K562 (cell line): ENCODE measurements around the gene PACRG. TPM values are rescaled to one million over a fixed set of nuclear protein-coding genes. Genes with fewer than 3 reads are reported as not detected.

Source experiments
- ATAC-seq: fragments of 200-7000 bp; cut with Tn5 transposase; 3 replicates; pipeline ENCODE4 v1.9.1; 2020; ENCODE audit warnings: moderate library complexity
- BruUV-seq: library from RNA; stranded (reverse); fragments of 400-500 nt; replicated peaks from 2 replicates; lab custom pipeline; 2021; lab: Mats Ljungman, UMichigan
- CTCF ChIA-PET: fragments of 300-600 bp; formaldehyde crosslinking; extraction: SDS; loops from one replicate; lab custom pipeline; 2021; ENCODE audit warnings: low intra/inter-chr PET ratio; lab: Yijun Ruan, JAX
- POLR2A ChIA-PET: fragments of 300-600, 350-650 bp; sonication (Branson Sonifier 250); formaldehyde crosslinking; extraction: SDS; loops from one replicate; lab custom pipeline; 2021; ENCODE audit warnings: antibody characterized with exemption, inconsistent platforms; lab: Yijun Ruan, JAX
- DNase-seq, 4 experiments: peaks; one replicate each; pipeline versions ENCODE4 v3.0.0 to v3.0.0-alpha.2; 2011 to 2018; ENCODE audit warnings: low spot score in 3 of 4, mixed read lengths in 3 of 4; ENCODE audit errors: extremely low read depth in 1 of 4
- FAIRE-seq: peaks from 2 replicates; lab custom pipeline; 2011; peaks lifted over from hg19 to GRCh38; lab: Jason Lieb, UNC
- H2AFZ ChIP-seq: 2 replicates; pipeline ENCODE4 v1.6.0; 2011; ENCODE audit warnings: low read depth, low read length, control low read depth, inconsistent platforms
- H3K27ac ChIP-seq: fragments of 200-600 bp; 3 replicates; pipeline ENCODE4 v1.8.0; 2011; ENCODE audit warnings: low read depth, mild to moderate bottlenecking, control low read depth, inconsistent platforms, low read length, moderate library complexity, mixed read lengths; ENCODE audit errors: extremely low read depth
- H3K27me3 ChIP-seq, 2 experiments: fragments of 300-600 bp in 1 of 2; 2 replicates in 1 of 2; 3 replicates in 1 of 2; pipeline versions ENCODE4 v1.6.0 to v1.8.0; 2011; ENCODE audit warnings: inconsistent platforms in 2 of 2, low read length in 2 of 2, mild to moderate bottlenecking in 1 of 2, mixed read lengths in 1 of 2, moderate library complexity in 1 of 2; ENCODE audit not compliant: control insufficient read depth in 2 of 2, insufficient read depth in 2 of 2
- H3K36me3 ChIP-seq: fragments of 300-600 bp; 3 replicates; pipeline ENCODE4 v1.8.0; 2011; ENCODE audit warnings: mild to moderate bottlenecking, low read length, inconsistent platforms; ENCODE audit not compliant: control insufficient read depth, insufficient read depth
- H3K4me1 ChIP-seq, 2 experiments: fragments of 200-600 bp in 1 of 2; replicated peaks in 1 of 2; 2 replicates in 1 of 2; 3 replicates in 1 of 2; pipeline versions ENCODE4 v1.5.1 to v1.8.0; 2011; ENCODE audit warnings: inconsistent platforms in 2 of 2, low read length in 2 of 2, mild to moderate bottlenecking in 1 of 2, mixed read lengths in 1 of 2, moderate library complexity in 1 of 2; ENCODE audit not compliant: control insufficient read depth in 2 of 2, insufficient read depth in 2 of 2
- H3K4me2 ChIP-seq: 2 replicates; pipeline ENCODE4 v1.6.1; 2011; ENCODE audit warnings: low read length, control low read depth, inconsistent platforms, mixed read lengths; ENCODE audit not compliant: insufficient read depth
- H3K4me3 ChIP-seq: fragments of 200-600 bp; sonication (generic), shearing (Covaris generic); 2 replicates; pipeline ENCODE4 v1.5.1; 2016; ENCODE audit warnings: control low read depth, inconsistent platforms
- H3K79me2 ChIP-seq: fragments of 200-600 bp; 3 replicates; pipeline ENCODE4 v1.8.0; 2011; ENCODE audit warnings: low read length, inconsistent platforms; ENCODE audit not compliant: control insufficient read depth, insufficient read depth
- H3K9ac ChIP-seq, 2 experiments: 2 replicates each; pipeline versions ENCODE4 v1.6.0 to v1.6.1; 2011; ENCODE audit warnings: low read depth in 2 of 2, low read length in 2 of 2, control low read depth in 1 of 2, inconsistent platforms in 1 of 2, mild to moderate bottlenecking in 1 of 2, mixed read lengths in 1 of 2; ENCODE audit not compliant: insufficient read depth in 1 of 2
- H3K9me1 ChIP-seq: one replicate; pipeline ENCODE4 v1.6.0; 2011; ENCODE audit warnings: inconsistent platforms, mild to moderate bottlenecking, low read length, moderate library complexity; ENCODE audit not compliant: control insufficient read depth, insufficient read depth
- H3K9me3 ChIP-seq: replicated peaks from 2 replicates; pipeline ENCODE4 v1.5.1; 2011; ENCODE audit warnings: low read depth, low read length, inconsistent platforms; ENCODE audit not compliant: control insufficient read depth, insufficient read depth
- H4K20me1 ChIP-seq: replicated peaks from 2 replicates; pipeline ENCODE4 v1.6.1; 2011; ENCODE audit warnings: low read length, inconsistent platforms, mixed read lengths; ENCODE audit not compliant: control insufficient read depth, insufficient read depth
- CCAR2 ChIP-seq: fragments of 200-400 bp; formaldehyde crosslinking; IDR thresholded peaks from 2 replicates; pipeline ENCODE4 v1.6.1; 2017; ENCODE audit warnings: mild to moderate bottlenecking, low read depth, low read length
- FOXA3 ChIP-seq, 2 experiments: fragments of 450-650 bp in 1 of 2; sonication (generic) in 1 of 2; formaldehyde crosslinking; IDR thresholded peaks in 1 of 2; conservative IDR thresholded peaks in 1 of 2; 2 replicates each; pipeline versions ENCODE4 v1.4.0 to v1.8.0; 2020 to 2022; ENCODE audit warnings: mild to moderate bottlenecking in 2 of 2, missing genetic modification reagents in 1 of 2
- HDAC2 ChIP-seq: fragments of 450-650 bp; IDR thresholded peaks from 2 replicates; pipeline ENCODE4 v1.6.1; 2016; ENCODE audit warnings: mild to moderate bottlenecking
- ILF3 ChIP-seq: fragments of 450-650 bp; IDR thresholded peaks from 2 replicates; pipeline ENCODE4 v1.6.1; 2018; ENCODE audit warnings: antibody characterized with exemption, mild to moderate bottlenecking, moderate library complexity, borderline replicate concordance
- KDM4B ChIP-seq, 2 experiments: fragments of 450-650 bp in 1 of 2; sonication (generic) in 1 of 2; IDR thresholded peaks; 2 replicates each; pipeline ENCODE4 v1.6.1; 2016 to 2017; ENCODE audit warnings: borderline replicate concordance in 2 of 2, antibody characterized with exemption in 1 of 2, low read depth in 1 of 2, mild to moderate bottlenecking in 1 of 2
- LARP7 ChIP-seq: fragments of 450-650 bp; IDR thresholded peaks from 2 replicates; pipeline ENCODE4 v1.6.1; 2016
- MAFK ChIP-seq: IDR thresholded peaks from 2 replicates; pipeline ENCODE4 v1.6.1; 2011; ENCODE audit warnings: low read length, improper control_type of control experiment
- NR2C1 ChIP-seq, 2 experiments: fragments of 450-650 bp; IDR thresholded peaks; 2 replicates each; pipeline ENCODE4 v1.6.1; 2017; ENCODE audit warnings: mild to moderate bottlenecking in 2 of 2, antibody characterized with exemption in 1 of 2, inconsistent platforms in 1 of 2, missing compliant biosample characterization in 1 of 2, missing genetic modification characterization in 1 of 2
- NR3C1 ChIP-seq: sonication (generic); formaldehyde crosslinking; IDR thresholded peaks from 2 replicates; pipeline ENCODE4 v1.8.1; 2022; ENCODE audit warnings: missing genetic modification reagents
- OTX1 ChIP-seq: fragments of 450-650 bp; formaldehyde crosslinking; IDR thresholded peaks from 2 replicates; pipeline ENCODE4 v1.4.0; 2022; ENCODE audit warnings: mild to moderate bottlenecking
- SMARCE1 ChIP-seq: fragments of 450-650 bp; IDR thresholded peaks from 2 replicates; pipeline ENCODE4 v1.7.1; 2016; ENCODE audit warnings: mild to moderate bottlenecking
- TAF15 ChIP-seq: fragments of 200-400 bp; formaldehyde crosslinking; IDR thresholded peaks from 2 replicates; pipeline ENCODE4 v1.6.1; 2017; ENCODE audit warnings: mild to moderate bottlenecking, low read depth, low read length, moderate library complexity
- XRCC5 ChIP-seq: fragments of 200-400 bp; formaldehyde crosslinking; IDR thresholded peaks from 2 replicates; pipeline ENCODE4 v1.6.1; 2017; ENCODE audit warnings: low read depth, mild to moderate bottlenecking, low read length
- ZNF445 ChIP-seq: fragments of 250-450 bp; sonication (Bioruptor Pico); IDR thresholded peaks from 2 replicates; pipeline ENCODE4 v1.4.0; 2020; ENCODE audit warnings: low read depth, mild to moderate bottlenecking, moderate library complexity
- ZNF695 ChIP-seq: fragments of 450-650 bp; formaldehyde crosslinking; IDR thresholded peaks from 2 replicates; pipeline ENCODE4 v1.4.0; 2020; ENCODE audit warnings: mild to moderate bottlenecking, moderate library complexity
- WGBS: fragments of 100-300 bp; shearing (Covaris generic); methylation state at CpG from one replicate; pipeline ENCODE4 v1.1.6; 2016; ENCODE audit warnings: low coverage, mixed read lengths; ENCODE audit not compliant: insufficient coverage; ENCODE audit errors: missing lambda C conversion rate; 5-methylcytosine and 5-hydroxymethylcytosine counted together
- in situ Hi-C: fragments of 300-500 bp; cut with MboI; formaldehyde crosslinking; loops from 4 replicates; pipeline ENCODE4 v1.15.0; 2018; ENCODE audit warnings: inconsistent platforms, mixed read lengths
- intact Hi-C: fragments of 100-400 bp; cut with micrococcal nuclease; formaldehyde crosslinking; loops from 2 replicates; pipeline ENCODE4 v1.14.2; 2022
- polyA plus RNA-seq, 8 experiments: library from polyadenylated mRNA; depleted of rRNA in 4 of 8; stranded (reverse) in 5 of 8; unstranded in 3 of 8; fragments of >200 nt; fragmentation: Nextera tagmentation in 2 of 8; fragmentation: Illumina TruSeq in 1 of 8; extraction: Ambion mirVana in 2 of 8; extraction: Trizol in 1 of 8; gene quantifications; 2 replicates each; pipeline versions ENCODE4 v1.2.1 to v1.2.3, GENCODE V29; 2011 to 2014; ENCODE audit warnings: inconsistent platforms in 1 of 8, missing spikeins in 1 of 8
- total RNA-seq, 7 experiments: library from RNA; depleted of rRNA in 6 of 7; stranded (reverse); fragments of >200 nt in 6 of 7; fragmentation: Illumina TruSeq in 2 of 7; extraction: Trizol in 2 of 7; gene quantifications; 2 replicates each; pipeline versions ENCODE4 v1.2.1 to v1.2.3, GENCODE V29; 2011 to 2021; ENCODE audit warnings: low replicate concordance in 1 of 7

Gene PACRG
- total and polyA plus RNA-seq, 9 of the 15 experiments (the other 6 are each of a cell fraction or from before 2014, with no cell fraction given), result 0.04 TPM; not detected in 8

- WGBS, result 0% methylated on average over 1 of the region's 1 CpG
These were observed 500.3 kb downstream of the PACRG start for GRCh38 chr6:163228041-163228440.

GRCh38 chr6:163229050-163229449 lies 501.3 kb downstream of the PACRG start:
- in situ Hi-C loops, result no loop called here
- DNase-seq (no peak), FAIRE-seq (no peak)

More at GRCh38 chr6:163228041-163228440, 500.3 kb downstream of the PACRG start:
- intact Hi-C loops, result no loop called here
- ChIA-PET CTCF (no interaction called here), POLR2A (interaction anchor here (1.0 kb wide), 1 partner anchor 15 kb away, joined by 3 read pairs; no protein-coding TSS in a partner anchor)
- Histone ChIP-seq H3K36me3 (no peaks in the 10 kb centered on the region), H3K27me3 (peaks cover 12 to 26% of the 10 kb centered on the region in 2 experiments; a peak in 3 of 5 replicates), H3K79me2 (no peaks in the 10 kb centered on the region), H3K4me3 (no peak overlapping the region), H3K9me3 (no peaks in the 10 kb centered on the region), H3K4me2 (no peak overlapping the region), H3K9me1 (no peaks in the 10 kb centered on the region), H3K9ac (no peak overlapping the region), H3K27ac (no peak overlapping the region), H3K4me1 (no peaks in the 10 kb centered on the region), H2AFZ (no peak overlapping the region)
- BruUV-seq, result no TSS peak
- ATAC-seq (no peak), FAIRE-seq (no peak)
- TF ChIP-seq HDAC2, result no peak
- TF ChIP-seq CCAR2, result no peak
- no peak for TF ChIP-seq NR2C1 (IDR thresholded peaks at IDR 0.05)
- TF ChIP-seq NR2C1 (tag; IDR thresholded peaks at IDR 0.05), result no peak
- no peak for TF ChIP-seq SMARCE1
- TF ChIP-seq ILF3, result no peak
- TF ChIP-seq, all 486 proteins: peak for 0
- in situ Hi-C loops, result no loop called here
- H4K20me1 ChIP-seq, result no peaks in the 10 kb centered on the region
- no peak for DNase-seq

More at GRCh38 chr6:163229050-163229449, 501.3 kb downstream of the PACRG start:
- no peak overlapping the region for H3K9ac ChIP-seq
- no peaks in the 10 kb centered on the region for H3K79me2 ChIP-seq
- ChIA-PET POLR2A (interaction anchor here (0.6 kb wide), 1 partner anchor 635 kb away, joined by 3 read pairs; no protein-coding TSS in a partner anchor), CTCF (no interaction called here)
- 0% methylated on average over 2 of the region's 2 CpGs for WGBS
- peaks cover 12 to 26% of the 10 kb centered on the region in 2 experiments; a peak in 3 of 5 replicates for H3K27me3 ChIP-seq
- no peak overlapping the region for H3K4me2 ChIP-seq
- no peaks in the 10 kb centered on the region for H3K9me3 ChIP-seq
- H2AFZ ChIP-seq, result no peak overlapping the region
- no peak overlapping the region for H3K27ac ChIP-seq
- intact Hi-C loops, result no loop called here
- H3K4me3 ChIP-seq, result no peak overlapping the region
- TF ChIP-seq FOXA3 (CRISPR knock-in tag; conservative IDR thresholded peaks at IDR 0.05 in 1 of 2, IDR thresholded peaks at IDR 0.05 in 1 of 2) (no peak), OTX1 (CRISPR knock-in tag) (no peak), MAFK (no peak), KDM4B (IDR thresholded peaks at IDR 0.05; ENCODE audit: borderline replicate concordance in 2 of 2, low read depth in 1 of 2) (no peak), LARP7 (no peak), NR3C1 (CRISPR knock-in tag) (no peak), XRCC5 (no peak), ZNF445 (CRISPR knock-in tag) (no peak), TAF15 (no peak), ZNF695 (CRISPR knock-in tag) (no peak)
- H3K36me3 ChIP-seq, result no peaks in the 10 kb centered on the region
- no TSS peak for BruUV-seq
- no peak for ATAC-seq
- no peaks in the 10 kb centered on the region for H3K4me1 ChIP-seq
- H4K20me1 ChIP-seq, result no peaks in the 10 kb centered on the region
- H3K9me1 ChIP-seq, result no peaks in the 10 kb centered on the region
